ENCODE data around the gene PRR12. TPM values are rescaled to one million over a fixed set of nuclear protein-coding genes. Genes with fewer than 3 reads are reported as not detected.

The PRR12 gene
- total RNA-seq, 1 experiment from 2014 or later: 22.9 TPM

DNA sequence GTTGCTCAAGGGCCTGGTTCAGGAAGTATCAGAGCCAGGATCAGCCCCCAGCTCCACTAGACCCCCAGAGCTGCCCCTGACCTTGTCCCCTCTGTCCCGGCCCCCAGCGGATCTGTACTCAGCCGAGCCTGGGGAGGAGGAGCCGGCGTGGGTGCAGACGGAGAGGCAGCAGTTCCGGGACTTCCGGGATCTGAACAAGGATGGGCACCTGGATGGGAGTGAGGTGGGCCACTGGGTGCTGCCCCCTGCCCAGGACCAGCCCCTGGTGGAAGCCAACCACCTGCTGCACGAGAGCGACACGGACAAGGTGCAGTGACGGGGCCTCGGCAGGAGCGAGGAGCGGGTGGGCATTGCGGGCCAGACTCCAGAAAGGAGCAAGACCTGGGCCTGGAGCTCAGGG lies 48.5 kb upstream of the PRR12 start:
- Histone ChIP-seq H3K4me3 (ENCODE audit: low read depth in 2 of 2, low read length in 2 of 2) (no peak overlapping the region), H3K36me3 (ENCODE audit: control insufficient read depth, insufficient read depth, low read length) (no peaks in the 10 kb centered on the region), H3K4me1 (ENCODE audit: control insufficient read depth, insufficient read depth, low read length) (peaks cover 3% of the 10 kb centered on the region; the same call in 1 of the 2 replicates), H3K27me3 (ENCODE audit: control insufficient read depth, insufficient read depth, low read length) (no peaks in the 10 kb centered on the region), H3K9me3 (ENCODE audit: control insufficient read depth, insufficient read depth, low read depth, low read length) (no peaks in the 10 kb centered on the region), H3K27ac (ENCODE audit: low read length) (no peak overlapping the region)
- intact Hi-C loops (cut with micrococcal nuclease; ENCODE audit: unreplicated experiment) (no loop called here), in situ Hi-C loops (cut with HindIII; ENCODE audit: low pct_unique_long_range_greater_than_20kb, low sequenced_read_pairs) (no loop called here)
- no peak for ATAC-seq
- POLR2A ChIA-PET: interaction anchor here (0.9 kb wide), 1 partner anchor 8 kb away, joined by 3 read pairs; no protein-coding TSS in a partner anchor
- no TSS peak for BruUV-seq (replicated peaks)
- DNase-seq (ENCODE audit: low read depth, low spot score): no peak
- TF ChIP-seq SIN3A (IDR thresholded peaks at IDR 0.05; ENCODE audit: borderline replicate concordance, insufficient read depth, low read depth, low read length): no peak
- TF ChIP-seq POLR2AphosphoS5 (IDR thresholded peaks at IDR 0.05; ENCODE audit: low read depth, low read length): no peak
- TF ChIP-seq, protein P1, sequence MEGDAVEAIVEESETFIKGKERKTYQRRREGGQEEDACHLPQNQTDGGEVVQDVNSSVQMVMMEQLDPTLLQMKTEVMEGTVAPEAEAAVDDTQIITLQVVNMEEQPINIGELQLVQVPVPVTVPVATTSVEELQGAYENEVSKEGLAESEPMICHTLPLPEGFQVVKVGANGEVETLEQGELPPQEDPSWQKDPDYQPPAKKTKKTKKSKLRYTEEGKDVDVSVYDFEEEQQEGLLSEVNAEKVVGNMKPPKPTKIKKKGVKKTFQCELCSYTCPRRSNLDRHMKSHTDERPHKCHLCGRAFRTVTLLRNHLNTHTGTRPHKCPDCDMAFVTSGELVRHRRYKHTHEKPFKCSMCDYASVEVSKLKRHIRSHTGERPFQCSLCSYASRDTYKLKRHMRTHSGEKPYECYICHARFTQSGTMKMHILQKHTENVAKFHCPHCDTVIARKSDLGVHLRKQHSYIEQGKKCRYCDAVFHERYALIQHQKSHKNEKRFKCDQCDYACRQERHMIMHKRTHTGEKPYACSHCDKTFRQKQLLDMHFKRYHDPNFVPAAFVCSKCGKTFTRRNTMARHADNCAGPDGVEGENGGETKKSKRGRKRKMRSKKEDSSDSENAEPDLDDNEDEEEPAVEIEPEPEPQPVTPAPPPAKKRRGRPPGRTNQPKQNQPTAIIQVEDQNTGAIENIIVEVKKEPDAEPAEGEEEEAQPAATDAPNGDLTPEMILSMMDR (IDR thresholded peaks at IDR 0.05): no peak
- TF ChIP-seq TCF7L2 (IDR thresholded peaks at IDR 0.05; ENCODE audit: low read depth, low read length): no peak
- TF ChIP-seq, protein P2, sequence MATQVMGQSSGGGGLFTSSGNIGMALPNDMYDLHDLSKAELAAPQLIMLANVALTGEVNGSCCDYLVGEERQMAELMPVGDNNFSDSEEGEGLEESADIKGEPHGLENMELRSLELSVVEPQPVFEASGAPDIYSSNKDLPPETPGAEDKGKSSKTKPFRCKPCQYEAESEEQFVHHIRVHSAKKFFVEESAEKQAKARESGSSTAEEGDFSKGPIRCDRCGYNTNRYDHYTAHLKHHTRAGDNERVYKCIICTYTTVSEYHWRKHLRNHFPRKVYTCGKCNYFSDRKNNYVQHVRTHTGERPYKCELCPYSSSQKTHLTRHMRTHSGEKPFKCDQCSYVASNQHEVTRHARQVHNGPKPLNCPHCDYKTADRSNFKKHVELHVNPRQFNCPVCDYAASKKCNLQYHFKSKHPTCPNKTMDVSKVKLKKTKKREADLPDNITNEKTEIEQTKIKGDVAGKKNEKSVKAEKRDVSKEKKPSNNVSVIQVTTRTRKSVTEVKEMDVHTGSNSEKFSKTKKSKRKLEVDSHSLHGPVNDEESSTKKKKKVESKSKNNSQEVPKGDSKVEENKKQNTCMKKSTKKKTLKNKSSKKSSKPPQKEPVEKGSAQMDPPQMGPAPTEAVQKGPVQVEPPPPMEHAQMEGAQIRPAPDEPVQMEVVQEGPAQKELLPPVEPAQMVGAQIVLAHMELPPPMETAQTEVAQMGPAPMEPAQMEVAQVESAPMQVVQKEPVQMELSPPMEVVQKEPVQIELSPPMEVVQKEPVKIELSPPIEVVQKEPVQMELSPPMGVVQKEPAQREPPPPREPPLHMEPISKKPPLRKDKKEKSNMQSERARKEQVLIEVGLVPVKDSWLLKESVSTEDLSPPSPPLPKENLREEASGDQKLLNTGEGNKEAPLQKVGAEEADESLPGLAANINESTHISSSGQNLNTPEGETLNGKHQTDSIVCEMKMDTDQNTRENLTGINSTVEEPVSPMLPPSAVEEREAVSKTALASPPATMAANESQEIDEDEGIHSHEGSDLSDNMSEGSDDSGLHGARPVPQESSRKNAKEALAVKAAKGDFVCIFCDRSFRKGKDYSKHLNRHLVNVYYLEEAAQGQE (IDR thresholded peaks at IDR 0.05; ENCODE audit: insufficient read depth in 1 of 2, low read depth in 2 of 2, low read length in 1 of 2): no peak
- CTCF ChIA-PET: no interaction called here

DNA sequence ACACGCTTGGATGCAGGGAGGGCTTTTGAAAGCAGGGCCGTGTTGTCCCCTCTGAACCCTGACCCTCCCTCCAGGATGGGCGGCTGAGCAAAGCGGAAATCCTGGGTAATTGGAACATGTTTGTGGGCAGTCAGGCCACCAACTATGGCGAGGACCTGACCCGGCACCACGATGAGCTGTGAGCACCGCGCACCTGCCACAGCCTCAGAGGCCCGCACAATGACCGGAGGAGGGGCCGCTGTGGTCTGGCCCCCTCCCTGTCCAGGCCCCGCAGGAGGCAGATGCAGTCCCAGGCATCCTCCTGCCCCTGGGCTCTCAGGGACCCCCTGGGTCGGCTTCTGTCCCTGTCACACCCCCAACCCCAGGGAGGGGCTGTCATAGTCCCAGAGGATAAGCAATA lies 48.0 kb upstream of the PRR12 start:
- Histone ChIP-seq H3K27ac (ENCODE audit: low read length) (no peak overlapping the region), H3K36me3 (ENCODE audit: control insufficient read depth, insufficient read depth, low read length) (no peaks in the 10 kb centered on the region), H3K9me3 (ENCODE audit: control insufficient read depth, insufficient read depth, low read depth, low read length) (no peaks in the 10 kb centered on the region), H3K4me1 (ENCODE audit: control insufficient read depth, insufficient read depth, low read length) (peaks cover 3% of the 10 kb centered on the region; the same call in 1 of the 2 replicates), H3K27me3 (ENCODE audit: control insufficient read depth, insufficient read depth, low read length) (no peaks in the 10 kb centered on the region), H3K4me3 (ENCODE audit: low read depth in 2 of 2, low read length in 2 of 2) (no peak overlapping the region)
- TF ChIP-seq SIN3A (IDR thresholded peaks at IDR 0.05; ENCODE audit: borderline replicate concordance, insufficient read depth, low read depth, low read length) (no peak), TCF7L2 (IDR thresholded peaks at IDR 0.05; ENCODE audit: low read depth, low read length) (no peak), POLR2AphosphoS5 (IDR thresholded peaks at IDR 0.05; ENCODE audit: low read depth, low read length) (no peak)
- TF ChIP-seq, protein P1 (IDR thresholded peaks at IDR 0.05): no peak
- TF ChIP-seq, protein P2 (IDR thresholded peaks at IDR 0.05; ENCODE audit: insufficient read depth in 1 of 2, low read depth in 2 of 2, low read length in 1 of 2): no peak
- ChIA-PET POLR2A (interaction anchor here (0.9 kb wide), 1 partner anchor 9 kb away, joined by 3 read pairs; no protein-coding TSS in a partner anchor), CTCF (no interaction called here)
- DNase-seq (ENCODE audit: low read depth, low spot score) (no peak), ATAC-seq (no peak)
- in situ Hi-C loops (cut with HindIII; ENCODE audit: low pct_unique_long_range_greater_than_20kb, low sequenced_read_pairs) (no loop called here), intact Hi-C loops (cut with micrococcal nuclease; ENCODE audit: unreplicated experiment) (no loop called here)
- BruUV-seq (replicated peaks): no TSS peak
